GM20000 (cell line): ENCODE results near the gene FLACC1.

ENCODE experiments used
- DNase-seq: peaks from one replicate; pipeline ENCODE4 v3.0.0; 2012; ENCODE audit warnings: low spot score
- CTCF ChIP-seq: IDR thresholded peaks from 2 replicates; pipeline ENCODE4 v1.5.1; 2012; ENCODE audit warnings: mild to moderate bottlenecking, control low read depth; ENCODE audit errors: extremely low read depth, missing control alignments

Gene FLACC1

GRCh38 chr2:201348758-201349157, 8.4 kb downstream of the FLACC1 start:
- no peak for DNase-seq
- no peak for TF ChIP-seq CTCF

- no peak for DNase-seq
- no peak for TF ChIP-seq CTCF
Observed at GRCh38 chr2:201347138-201347537, 10.0 kb downstream of the FLACC1 start.

- no peak for TF ChIP-seq CTCF
- DNase-seq, result no peak
Observed at GRCh38 chr2:201345625-201346213, 11.4 kb downstream of the FLACC1 start.

- no peak for DNase-seq
- no peak for TF ChIP-seq CTCF
Observed at GRCh38 chr2:201344663-201345366, 12.3 kb downstream of the FLACC1 start.

GRCh38 chr2:201343559-201343958, 13.6 kb downstream of the FLACC1 start:
- DNase-seq, result no peak
- TF ChIP-seq CTCF, result no peak

GRCh38 chr2:201342923-201343322, 14.2 kb downstream of the FLACC1 start:
- no peak for TF ChIP-seq CTCF
- no peak for DNase-seq

GRCh38 chr2:201329409-201329808, 27.7 kb downstream of the FLACC1 start:
- TF ChIP-seq CTCF, result no peak
- DNase-seq, result no peak
